ENCODE measurements around the gene CCNQ. TPM values are rescaled to one million over a fixed set of nuclear protein-coding genes. Genes with fewer than 3 reads are reported as not detected.

Gene CCNQ
- total and polyA plus RNA-seq, 10 of the 15 experiments (the other 5 are each of a cell fraction or from before 2014, with no cell fraction given) = 0.45 to 36.2 (median 18.2) TPM

- Histone ChIP-seq H3K4me1 (ENCODE audit: control insufficient read depth, insufficient read depth, low read length) (no peaks in the 10 kb centered on the region; the same call in 1 of the 2 replicates), H3K9me3 (replicated peaks; ENCODE audit: control insufficient read depth, insufficient read depth, low read length) (no peaks in the 10 kb centered on the region; the same call in 2 of the 3 replicates), H3K27ac (ENCODE audit: control insufficient read depth, insufficient read depth) (no peak overlapping the region), H3K36me3 (ENCODE audit: control insufficient read depth in 2 of 2, insufficient read depth in 2 of 2, low read length in 1 of 2) (no peaks in the 10 kb centered on the region; a peak in 1 of 4 replicates), H3K27me3 (replicated peaks in 1 of 2; ENCODE audit: control insufficient read depth in 2 of 2, insufficient read depth in 2 of 2, low read length in 1 of 2) (no peaks in the 10 kb centered on the region), H3K79me2 (ENCODE audit: control insufficient read depth, insufficient read depth, low read length) (peaks cover 14% of the 10 kb centered on the region), H2AFZ (ENCODE audit: control insufficient read depth, low read depth, low read length) (no peak overlapping the region; the same call in 1 of the 2 replicates), H3K4me3 (peak overlapping the region; percentile 6; the same call in 1 of the 2 replicates), H3K4me2 (ENCODE audit: control insufficient read depth, insufficient read depth) (peak overlapping the region; percentile 30), H4K20me1 (ENCODE audit: control insufficient read depth, insufficient read depth) (no peaks in the 10 kb centered on the region), H3K9ac (ENCODE audit: control insufficient read depth, insufficient read depth, low read length) (no peak overlapping the region; the same call in 1 of the 2 replicates)
- TF ChIP-seq IRF3 (IDR thresholded peaks at IDR 0.05) (no peak), PAX5 (IDR thresholded peaks at IDR 0.05; ENCODE audit: borderline replicate concordance, low read depth, low read length) (no peak), SPI1 (IDR thresholded peaks at IDR 0.05; ENCODE audit: borderline replicate concordance, insufficient read depth, low read depth, low read length) (peak; percentile 68; the same call in 1 of the 2 replicates), CBX3 (IDR thresholded peaks at IDR 0.05; ENCODE audit: borderline replicate concordance, low read depth) (no peak), RCOR1 (conservative IDR thresholded peaks at IDR 0.05; ENCODE audit: low read depth, low read length) (no peak), EED (IDR thresholded peaks at IDR 0.05; ENCODE audit: low read depth) (no peak), NRF1 (conservative IDR thresholded peaks at IDR 0.05; ENCODE audit: low read depth, low read length) (no peak), EZH2 (IDR thresholded peaks at IDR 0.05; ENCODE audit: borderline replicate concordance, control insufficient read depth, low read depth, low read length) (no peak)
- FAIRE-seq = no peak
- no peak for ATAC-seq
- intact Hi-C loops (cut with micrococcal nuclease; ENCODE audit: unreplicated experiment) = no loop called here
- WGBS (ENCODE audit: insufficient coverage, insufficient replicate concordance, low lambda C conversion rate, missing lambda C conversion rate) = 72% methylated on average over 21 of the region's 21 CpGs
- POLR2A ChIA-PET = no interaction called here
- no TSS peak for BruUV-seq (replicated peaks)
- in situ Hi-C loops (cut with MboI) = no loop called here
- SMC1A ChIA-PET (ENCODE audit: uncharacterized antibody, unreplicated experiment) = no interaction called here
- CTCF ChIA-PET = no interaction called here
- DNase-seq (ENCODE audit: low read depth, low spot score) = no peak
- RAD21 ChIA-PET (ENCODE audit: unreplicated experiment) = no interaction called here
Measured at GRCh38 chrX:153595859-153596857, 2.8 kb downstream of the CCNQ start.

All from GM12878 (cell line).